ENCODE results near the gene TAOK3. TPM values are rescaled to one million over a fixed set of nuclear protein-coding genes. Genes with fewer than 3 reads are reported as not detected.

TAOK3 gene
- total RNA-seq, 4 donors from 2014 or later = 48.8 to 78.0 (median 54.7) TPM

GRCh38 chr12:118259079-118259478, 113.6 kb downstream of the TAOK3 start:
- TF ChIP-seq, protein P1, sequence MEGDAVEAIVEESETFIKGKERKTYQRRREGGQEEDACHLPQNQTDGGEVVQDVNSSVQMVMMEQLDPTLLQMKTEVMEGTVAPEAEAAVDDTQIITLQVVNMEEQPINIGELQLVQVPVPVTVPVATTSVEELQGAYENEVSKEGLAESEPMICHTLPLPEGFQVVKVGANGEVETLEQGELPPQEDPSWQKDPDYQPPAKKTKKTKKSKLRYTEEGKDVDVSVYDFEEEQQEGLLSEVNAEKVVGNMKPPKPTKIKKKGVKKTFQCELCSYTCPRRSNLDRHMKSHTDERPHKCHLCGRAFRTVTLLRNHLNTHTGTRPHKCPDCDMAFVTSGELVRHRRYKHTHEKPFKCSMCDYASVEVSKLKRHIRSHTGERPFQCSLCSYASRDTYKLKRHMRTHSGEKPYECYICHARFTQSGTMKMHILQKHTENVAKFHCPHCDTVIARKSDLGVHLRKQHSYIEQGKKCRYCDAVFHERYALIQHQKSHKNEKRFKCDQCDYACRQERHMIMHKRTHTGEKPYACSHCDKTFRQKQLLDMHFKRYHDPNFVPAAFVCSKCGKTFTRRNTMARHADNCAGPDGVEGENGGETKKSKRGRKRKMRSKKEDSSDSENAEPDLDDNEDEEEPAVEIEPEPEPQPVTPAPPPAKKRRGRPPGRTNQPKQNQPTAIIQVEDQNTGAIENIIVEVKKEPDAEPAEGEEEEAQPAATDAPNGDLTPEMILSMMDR (IDR thresholded peaks at IDR 0.05; ENCODE audit: low read depth) = no peak

DNA sequence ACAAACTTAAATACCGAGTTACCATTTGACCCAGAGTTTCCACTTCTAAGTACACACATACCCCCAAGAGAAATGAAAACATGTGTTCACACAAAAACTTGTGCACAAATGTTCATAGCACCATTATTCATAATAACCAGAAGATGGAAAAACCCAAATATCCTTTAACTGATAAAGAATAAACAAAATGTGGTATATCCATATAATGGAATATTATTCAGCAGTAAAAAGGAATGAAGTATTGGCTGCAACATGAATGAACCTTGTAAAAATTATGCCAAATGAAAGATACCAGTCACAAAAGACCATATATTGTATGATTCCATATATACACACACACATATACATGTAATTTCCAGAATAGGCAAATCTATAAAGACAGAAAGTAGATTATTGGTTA, 116.4 kb downstream of the TAOK3 start:
- TF ChIP-seq, protein P1 (IDR thresholded peaks at IDR 0.05; ENCODE audit: low read depth) = no peak

DNA sequence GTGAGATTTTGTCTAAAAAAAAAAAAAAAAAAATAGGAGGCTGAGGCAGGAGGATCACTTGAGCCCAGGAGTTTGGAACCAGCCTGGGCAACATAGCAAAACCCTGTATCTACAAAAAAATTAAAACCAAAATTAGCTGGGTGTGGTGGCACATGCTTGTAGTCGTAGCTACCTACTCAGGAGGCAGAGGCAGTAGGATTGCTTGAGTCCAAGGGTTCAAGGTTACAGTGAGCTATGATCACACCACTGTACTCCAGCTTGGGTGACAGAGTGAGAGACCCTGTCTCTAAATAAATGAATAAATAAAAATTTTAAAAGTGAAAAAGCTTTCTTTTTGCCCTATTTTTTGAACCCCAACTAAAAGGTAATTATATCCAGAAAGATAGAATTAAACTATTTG, 123.2 kb downstream of the TAOK3 start:
- TF ChIP-seq, protein P1 (IDR thresholded peaks at IDR 0.05; ENCODE audit: low read depth) = no peak

GRCh38 chr12:118238888-118239287, 133.8 kb downstream of the TAOK3 start:
- TF ChIP-seq, protein P1 (IDR thresholded peaks at IDR 0.05; ENCODE audit: low read depth) = no peak

DNA sequence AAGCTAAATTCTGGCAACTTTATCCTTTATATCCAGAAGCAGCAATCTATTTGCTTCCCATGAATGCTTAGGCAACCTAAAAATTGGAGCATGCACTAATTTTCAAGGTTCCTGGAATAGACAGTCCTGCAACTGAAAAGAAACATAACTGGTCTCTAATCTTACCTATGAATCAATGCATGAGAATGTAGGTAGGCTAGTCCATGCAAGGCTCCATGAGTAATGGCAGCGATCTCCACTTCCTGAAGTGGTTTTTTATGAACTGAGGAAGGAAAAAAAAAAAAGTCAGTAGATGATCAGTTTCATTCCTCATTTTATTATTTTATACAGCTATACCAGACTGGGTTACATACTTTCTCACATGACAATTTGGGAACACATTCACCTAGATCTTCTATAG, 134.8 kb downstream of the TAOK3 start:
- TF ChIP-seq, protein P1 (IDR thresholded peaks at IDR 0.05; ENCODE audit: low read depth) = no peak

DNA sequence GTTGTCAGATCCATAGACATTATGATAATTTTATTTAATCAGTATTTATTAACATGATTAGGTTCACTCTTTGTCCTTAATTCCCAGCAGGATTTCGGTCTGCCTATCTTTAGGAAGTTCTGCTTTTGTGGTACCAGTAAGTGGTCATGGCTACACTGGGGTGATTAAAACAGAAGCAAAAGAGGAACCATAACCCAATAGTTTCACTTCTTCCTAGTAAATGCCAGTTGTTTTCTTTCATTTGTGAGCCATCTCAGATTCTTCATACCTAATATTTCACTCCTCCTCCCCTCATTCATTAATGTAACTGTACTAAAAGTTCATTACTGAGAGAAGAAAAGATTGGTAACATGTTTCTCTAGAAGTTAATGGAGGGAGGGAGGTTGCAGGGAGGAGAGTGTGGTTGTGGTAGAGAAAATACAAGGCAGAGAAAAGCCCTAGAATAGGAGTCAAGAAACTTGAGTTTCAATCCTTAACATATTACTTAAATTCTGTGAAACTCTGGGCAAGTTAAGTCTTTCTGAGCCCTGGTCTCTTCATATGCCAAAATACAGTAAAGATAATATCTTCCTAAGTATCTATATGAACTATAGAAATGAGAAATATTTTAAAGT, 135.5 kb downstream of the TAOK3 start:
- TF ChIP-seq, protein P1 (IDR thresholded peaks at IDR 0.05; ENCODE audit: low read depth) = no peak

GRCh38 chr12:118220702-118221101, 152.0 kb downstream of the TAOK3 start:
- TF ChIP-seq, protein P1 (IDR thresholded peaks at IDR 0.05; ENCODE audit: low read depth) = no peak

Data from subcutaneous adipose tissue (tissue), 4 donors.